GM21528 (cell line): ENCODE data around the gene SARNP.

ENCODE experiments used
- ATAC-seq: cut with Tn5 transposase; IDR thresholded peaks from one replicate; pipeline ENCODE4 v1.9.1; 2021; ENCODE audit warnings: mild to moderate bottlenecking, moderate library complexity; ENCODE audit not compliant: unreplicated experiment, low FRiP score

The SARNP gene

DNA sequence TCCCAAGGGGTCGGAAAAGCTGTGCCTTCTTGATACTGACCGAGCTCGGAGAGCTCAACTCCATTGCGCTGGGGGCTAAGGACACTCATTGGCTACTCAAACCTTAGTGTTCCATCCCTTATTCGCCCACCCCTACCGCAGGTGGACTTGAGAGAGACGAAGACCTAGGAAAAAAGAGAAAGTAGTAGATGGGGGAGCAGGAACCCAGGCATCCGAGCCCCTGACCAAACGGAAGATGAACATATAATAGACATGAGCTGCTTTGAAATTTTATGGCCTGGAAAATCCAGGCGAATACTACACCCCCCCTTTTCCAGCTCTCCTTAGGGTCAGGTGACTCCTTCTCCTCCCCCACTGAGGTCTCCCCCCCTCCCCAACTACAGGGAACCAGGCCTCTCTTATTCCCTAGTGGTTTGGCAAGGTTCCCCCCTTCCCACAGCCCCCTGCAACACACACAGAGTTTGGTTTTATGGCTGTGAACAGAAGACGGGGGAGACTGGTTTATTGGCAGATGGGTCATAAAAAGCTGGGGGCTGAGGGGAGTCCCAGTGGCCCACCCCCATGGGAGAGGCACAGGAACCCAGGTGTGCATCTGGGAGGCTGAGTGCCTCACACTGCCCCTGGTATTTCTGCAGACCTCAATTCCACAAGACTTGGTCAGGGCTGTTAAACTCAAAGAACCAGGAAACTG lies 73.0 kb downstream of the SARNP start:
- ATAC-seq, result no peak

DNA sequence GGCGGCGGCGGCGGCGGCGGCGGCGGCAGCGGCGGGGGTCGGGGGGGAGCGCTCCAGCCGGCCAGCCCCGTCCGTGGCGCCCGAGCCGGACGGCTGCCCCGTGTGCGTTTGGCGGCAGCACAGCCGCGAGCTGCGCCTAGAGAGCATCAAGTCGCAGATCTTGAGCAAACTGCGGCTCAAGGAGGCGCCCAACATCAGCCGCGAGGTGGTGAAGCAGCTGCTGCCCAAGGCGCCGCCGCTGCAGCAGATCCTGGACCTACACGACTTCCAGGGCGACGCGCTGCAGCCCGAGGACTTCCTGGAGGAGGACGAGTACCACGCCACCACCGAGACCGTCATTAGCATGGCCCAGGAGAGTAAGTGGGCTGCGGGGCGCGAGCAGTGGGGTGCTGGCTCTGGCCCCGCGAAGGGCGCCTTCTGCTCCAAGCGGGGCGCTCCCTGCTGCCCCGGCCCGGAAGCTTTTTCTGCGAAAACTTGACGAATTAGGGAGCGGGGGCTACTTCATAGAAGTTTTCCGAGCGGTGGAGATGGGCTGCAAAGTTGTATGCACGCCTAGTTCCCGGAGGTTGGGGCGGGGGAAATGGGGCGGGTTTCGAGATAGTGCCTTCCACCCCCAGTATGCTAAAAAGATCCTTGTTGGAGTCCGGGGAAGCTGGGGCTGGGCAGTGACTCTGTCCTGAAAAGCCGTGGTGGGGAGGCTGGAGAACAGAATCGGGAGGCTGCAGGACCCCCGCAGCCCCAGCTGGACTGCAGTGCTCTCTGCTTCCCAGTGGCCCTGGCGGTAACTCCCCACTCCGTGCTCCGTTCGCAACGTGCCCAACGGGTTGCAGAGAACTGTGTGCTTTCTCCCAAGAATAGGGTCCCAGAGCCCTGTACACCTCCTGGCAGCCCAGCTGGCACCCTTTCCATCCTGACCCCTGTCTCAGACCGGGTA lies 73.9 kb downstream of the SARNP start:
- ATAC-seq, result no peak

DNA sequence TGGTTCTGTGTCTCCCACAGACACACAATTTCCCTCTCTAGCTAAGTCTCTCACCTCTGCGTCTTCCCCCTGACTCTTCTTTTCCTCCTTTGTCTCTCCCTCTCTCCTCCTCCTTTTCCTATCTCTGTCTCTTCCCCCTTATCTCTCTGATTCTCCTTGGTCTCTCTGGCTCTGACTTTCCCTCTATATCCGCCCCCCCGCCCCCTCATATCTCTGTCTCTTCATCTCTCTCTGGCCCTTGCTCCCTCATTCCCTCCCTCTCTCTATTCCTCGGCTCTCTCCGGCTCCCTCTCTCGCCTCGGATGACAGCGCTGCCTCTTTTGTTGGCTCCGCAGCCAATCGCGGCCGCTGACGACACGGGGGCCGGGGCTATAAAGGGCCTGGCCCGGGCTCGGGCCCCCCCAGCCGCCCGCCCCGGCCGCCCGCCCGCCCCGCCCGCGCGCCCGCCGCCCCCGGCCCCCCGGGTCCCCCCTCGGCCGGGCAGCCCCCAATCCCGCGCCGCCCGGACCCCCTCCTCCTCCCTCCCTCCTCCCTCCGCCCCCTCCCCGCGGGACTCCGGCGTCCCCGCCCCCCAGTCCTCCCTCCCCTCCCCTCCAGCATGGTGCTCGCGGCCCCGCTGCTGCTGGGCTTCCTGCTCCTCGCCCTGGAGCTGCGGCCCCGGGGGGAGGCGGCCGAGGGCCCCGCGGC lies 74.7 kb downstream of the SARNP start, which contains the start of gene GDF11:
Gene GDF11 (plus strand): TSS at position 404 of the 687 bp plus-strand sequence. CDS start 195 bp downstream, at position 599.
- no peak for ATAC-seq

DNA sequence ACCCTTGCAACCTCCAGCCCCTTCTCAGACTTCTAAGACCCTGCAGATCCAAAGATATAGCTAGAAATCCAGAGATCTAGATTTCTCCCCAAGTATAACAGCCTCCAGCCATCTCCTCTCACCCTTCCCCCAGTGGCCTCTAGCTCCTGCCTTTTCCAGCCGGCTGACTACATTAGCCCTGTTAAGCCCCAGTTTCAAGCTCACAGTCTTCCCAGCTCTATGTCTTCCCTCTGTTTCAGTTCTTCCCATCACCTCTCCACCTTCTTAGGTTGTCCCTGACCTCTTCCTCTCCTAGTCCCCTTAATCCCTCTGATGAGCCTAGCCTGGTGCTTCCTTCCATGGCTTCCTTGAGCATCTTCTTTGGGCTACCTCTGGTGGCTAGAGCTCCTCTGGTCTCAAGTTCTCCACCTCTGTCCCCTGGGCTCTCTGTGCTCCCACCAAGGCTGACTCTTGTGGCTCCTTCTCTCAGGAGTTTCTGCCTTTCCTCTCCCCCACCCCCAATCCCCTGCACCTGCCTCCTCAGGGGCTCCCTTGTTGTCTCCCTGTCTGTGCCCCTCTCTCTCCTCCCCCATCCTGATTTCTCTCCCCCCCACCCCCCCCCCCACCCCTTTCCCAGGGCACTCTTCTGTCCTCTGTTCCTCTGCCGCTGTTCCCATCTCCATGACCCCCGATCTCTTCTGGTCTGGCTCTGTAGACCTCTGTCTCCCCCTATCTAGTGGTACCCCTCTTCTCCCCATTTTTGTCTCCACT lies 75.4 kb downstream of the SARNP start:
- ATAC-seq, result no peak

DNA sequence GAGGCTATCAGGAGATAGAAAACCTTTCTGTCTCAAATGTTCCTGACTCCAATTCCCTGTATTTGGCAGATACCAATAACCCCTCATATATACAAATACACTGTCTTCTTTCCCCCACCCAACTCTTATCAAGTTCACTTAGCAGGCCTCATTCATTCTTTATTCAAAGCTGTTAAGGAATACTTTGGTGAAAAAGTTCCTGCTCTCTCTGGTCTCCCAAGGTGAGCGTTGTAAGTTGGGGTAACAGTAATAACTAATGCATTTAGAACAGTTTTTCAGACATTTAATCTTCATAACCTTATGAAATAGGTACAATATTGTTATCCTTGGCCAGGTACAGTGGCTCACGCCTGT lies 78.5 kb downstream of the SARNP start:
- no peak for ATAC-seq

DNA sequence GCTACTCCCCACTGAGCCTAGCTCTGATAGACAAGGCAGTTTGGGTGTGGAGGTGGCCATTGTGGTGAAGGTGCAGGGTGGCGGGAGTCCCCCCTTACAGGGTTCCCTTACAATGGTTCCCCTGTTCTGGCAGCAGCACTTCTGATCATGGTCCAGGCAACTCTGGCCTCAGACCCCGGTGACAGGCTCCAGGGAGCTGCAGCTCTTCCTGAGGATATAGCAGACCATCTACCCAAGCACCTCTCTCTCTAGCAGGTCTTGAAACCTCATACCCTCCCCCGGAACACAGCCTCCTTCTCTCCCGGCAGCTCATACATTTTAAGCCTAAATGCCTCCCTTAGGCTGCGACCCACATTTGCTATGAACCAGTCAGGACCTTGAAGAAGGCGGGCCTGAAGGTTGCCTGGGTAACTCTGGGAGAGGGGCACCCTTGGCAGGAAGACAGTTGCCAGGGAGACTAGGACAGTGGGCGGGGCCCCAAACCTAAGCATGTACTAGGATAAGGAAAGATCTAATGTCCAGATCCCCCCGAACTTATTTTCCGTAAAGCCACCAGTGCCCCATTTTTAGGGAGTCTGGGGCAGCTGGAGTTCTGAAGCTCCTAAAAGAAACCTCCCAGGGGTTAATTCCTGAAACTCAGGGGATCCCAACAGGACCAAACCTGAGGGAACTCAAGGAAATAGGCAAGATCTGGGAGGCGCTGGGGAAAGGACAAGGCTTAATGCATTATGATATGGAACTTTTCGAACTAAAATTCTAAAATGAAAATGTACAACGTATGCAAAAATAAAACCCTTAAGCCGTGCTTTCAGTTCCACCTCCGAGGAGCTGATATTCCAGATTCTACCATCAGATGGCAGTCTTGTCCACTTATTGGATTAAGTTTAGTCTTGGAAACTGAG lies 79.2 kb downstream of the SARNP start:
- ATAC-seq, result peak; percentile 92

DNA sequence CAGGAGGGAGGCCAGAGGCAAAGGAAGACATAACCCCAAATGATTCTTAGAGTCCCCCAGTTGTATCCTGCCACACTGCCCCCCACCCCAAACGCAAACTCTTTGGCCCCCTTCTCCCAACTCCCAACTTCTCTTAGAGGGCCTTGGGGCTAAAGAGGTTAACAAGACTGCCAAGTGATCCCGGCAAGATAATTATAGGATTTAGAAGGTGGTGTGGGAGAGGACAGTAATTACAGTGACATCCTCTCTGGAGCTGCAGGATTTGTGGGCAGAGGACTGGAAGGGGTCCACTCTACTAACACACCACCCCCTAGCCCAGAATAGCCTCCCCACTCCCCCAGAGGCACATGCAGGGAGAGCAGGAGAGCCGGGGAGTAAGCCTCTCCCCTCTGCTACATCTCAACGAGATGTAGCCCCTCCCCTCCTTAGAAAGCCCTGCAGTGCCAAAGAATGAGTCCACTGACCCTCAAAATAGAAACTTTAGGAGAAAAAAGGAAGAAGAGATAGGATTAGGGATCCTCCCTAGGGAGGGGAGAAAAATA lies 79.9 kb downstream of the SARNP start:
- no peak for ATAC-seq

DNA sequence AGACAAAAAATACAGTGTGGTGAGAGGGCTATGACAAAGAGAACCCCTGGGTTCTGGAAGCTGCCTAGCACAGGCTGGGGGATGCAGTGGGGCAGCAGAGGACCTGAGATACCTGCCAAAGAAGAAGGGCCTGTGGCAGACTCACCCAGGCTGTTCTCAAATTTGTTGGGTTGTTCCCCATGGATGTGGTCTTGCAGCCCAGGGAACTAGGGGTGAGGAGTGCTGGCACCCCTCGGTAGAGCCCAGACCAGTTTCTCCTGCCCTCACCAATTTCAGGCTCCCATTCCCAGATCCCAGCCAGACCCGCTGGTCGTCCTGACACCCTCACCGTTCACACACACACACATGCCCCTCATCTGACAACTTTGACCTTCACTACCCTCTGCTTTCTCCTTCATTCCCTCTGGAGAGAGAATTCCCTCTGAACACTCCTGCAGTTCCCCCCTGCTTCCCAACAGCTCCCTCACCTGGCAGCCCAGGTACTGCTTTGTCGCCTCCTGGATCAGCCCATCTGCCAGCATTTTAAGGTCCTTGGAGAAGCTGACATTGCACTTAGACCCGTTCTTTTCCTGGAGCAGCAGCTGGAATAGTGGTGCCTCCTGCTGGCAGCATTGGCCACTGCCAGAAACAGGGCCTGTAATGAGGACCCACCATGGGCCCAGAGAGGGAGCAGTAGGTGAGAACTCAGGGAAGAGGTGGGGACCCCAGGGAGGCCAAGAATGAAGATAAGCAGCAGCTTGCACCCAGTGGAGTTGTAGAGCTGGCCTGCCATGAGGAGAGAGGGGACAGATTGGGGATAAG lies 80.5 kb downstream of the SARNP start:
- ATAC-seq, result no peak

DNA sequence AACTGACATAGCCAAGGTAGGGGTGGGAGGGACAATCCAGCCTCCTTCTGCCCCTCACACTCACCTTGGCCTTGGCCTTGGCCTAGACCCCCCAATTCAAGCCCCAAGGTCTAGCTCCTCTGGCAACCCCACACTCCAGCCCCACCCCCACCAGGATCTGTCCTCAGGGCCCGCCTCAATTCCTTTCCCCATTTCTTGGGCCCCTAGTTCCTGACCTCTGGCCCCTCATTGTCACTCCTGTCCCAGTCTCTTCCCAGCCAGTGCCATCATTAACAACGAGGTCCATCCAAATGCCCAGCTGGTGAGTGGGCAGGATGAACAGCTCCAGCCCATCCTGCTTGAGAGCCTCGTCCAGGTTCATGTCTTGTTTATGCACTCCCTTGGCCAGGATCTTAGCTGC lies 81.4 kb downstream of the SARNP start:
- ATAC-seq, result no peak

DNA sequence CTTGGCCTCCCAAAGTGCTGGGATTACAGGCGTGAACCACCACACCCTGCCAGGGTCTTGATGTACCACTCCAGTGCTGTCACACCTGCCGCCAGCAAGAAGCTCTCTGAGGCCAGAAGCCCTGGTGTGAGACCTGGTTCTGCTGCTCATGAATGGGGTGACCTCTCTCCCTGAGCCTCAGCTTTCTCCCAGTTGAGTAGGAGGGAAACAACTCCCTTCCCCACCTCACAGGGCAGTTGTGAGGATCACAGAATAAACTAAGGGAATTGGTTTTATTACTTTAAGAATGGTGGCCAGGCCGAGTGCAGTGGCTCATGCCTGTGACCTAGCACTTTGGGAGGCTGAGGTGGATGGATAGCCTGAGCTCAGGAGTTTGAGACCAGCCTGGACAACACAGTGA lies 82.9 kb downstream of the SARNP start:
- no peak for ATAC-seq

DNA sequence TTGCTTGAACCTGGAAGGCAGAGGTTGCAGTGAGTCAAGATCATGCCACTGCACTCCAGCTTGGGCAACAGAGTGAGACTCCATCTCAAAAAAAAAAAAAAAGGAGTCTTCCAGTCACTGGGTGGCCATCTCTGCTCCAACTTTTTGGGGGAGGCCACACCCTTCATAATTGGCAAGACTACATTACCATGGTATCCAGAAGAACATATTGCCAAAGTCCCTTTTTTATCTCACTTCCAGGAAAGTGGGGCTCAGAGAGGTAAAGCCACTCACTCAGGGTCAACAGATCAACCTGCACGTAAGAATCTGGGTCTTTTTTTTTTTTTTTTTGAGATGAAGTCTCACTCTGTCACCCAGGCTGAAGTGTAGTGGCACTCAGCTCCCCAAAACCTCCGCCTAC lies 83.7 kb downstream of the SARNP start:
- ATAC-seq, result no peak

DNA sequence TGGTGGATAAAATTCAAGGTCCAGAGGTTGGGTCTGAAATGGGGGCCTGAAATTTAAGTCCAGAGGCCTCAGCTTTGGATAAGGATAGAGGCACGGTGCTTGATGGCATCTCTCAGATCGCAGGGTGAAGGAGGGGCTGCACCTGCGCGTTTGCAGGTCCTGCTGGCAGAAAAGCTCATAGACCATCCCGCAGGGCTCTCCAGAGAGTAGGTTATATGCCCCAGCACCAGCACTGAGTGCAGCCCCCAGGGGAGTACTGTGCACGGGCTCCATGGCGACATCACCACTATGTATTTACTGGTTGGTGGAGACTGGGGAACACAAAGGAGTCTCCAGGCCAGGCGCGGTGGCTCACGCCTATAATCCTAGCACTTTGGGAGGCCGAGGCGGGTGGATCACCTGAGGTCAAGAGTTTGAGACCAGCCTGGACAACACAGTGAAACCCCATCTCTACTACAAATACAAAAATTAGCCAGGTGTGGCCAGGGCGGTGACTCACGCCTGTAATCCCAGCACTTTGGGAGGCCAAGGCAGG lies 84.4 kb downstream of the SARNP start:
- ATAC-seq, result no peak

DNA sequence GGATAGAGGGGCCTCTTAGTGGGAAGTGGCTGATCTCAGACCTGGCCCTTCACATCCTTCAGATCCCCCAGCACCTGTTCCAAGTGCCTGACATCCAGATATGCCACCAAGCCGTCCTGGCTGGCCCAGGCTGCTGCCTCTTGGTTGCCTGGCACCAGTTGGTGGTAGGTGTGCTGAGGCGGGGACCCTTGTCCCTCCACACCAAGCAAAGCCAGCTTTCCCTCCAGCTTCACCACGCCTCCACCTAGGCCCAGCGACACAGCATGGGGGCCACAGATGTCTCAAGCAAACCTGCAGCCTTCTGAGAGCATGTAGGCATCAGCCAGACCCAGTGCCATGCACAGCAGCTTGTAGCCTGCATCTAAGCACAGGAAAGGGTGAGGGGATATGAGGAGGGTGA lies 85.2 kb downstream of the SARNP start:
- ATAC-seq, result no peak

DNA sequence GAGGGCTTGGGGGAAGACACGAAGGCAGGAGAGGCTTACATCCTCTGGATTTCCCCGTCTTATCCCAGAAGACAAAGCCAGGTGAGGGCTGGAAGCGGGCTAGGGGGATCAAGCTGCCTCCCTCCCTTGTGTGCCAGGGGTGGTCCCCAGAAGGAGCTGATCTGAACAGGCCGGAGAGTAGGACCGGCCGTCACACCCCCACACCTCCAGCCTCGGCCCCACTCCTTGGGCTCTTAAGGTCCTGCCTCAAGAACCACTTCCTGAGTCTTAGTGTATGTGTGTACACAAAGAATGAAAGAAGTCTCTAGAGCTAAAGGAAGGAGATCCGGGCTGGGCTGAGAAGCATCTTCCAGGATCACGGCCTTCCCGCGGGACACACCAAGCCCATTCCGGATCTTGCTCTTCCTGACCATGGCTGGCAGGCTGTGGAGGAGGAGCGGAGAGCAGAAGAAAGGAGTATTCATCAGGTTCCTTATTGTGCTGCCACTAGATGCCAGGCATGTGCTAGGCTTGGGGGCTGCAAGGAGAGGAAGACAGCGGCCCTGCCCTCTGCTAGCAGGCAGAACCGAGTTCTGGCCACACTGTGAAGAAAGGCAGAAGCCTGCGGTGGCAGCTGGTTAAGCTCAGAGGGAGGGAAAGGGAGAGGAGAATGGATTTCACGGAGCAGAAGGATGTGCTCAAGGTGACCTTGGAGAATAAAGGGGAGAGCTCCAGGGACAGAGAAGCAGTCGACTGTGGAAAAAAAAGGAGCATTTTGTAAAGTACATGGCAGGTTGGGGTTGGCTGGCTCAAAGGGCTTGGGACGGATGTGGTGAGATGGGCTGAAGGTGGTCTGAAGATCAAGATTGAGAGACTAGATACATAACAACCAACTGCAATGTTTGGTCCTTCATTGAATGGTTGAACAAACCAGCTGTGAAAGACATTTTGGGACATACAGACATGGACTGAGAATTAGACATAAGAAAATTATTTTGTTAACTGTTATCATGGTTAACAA lies 87.4 kb downstream of the SARNP start:
- ATAC-seq, result peak; percentile 53

DNA sequence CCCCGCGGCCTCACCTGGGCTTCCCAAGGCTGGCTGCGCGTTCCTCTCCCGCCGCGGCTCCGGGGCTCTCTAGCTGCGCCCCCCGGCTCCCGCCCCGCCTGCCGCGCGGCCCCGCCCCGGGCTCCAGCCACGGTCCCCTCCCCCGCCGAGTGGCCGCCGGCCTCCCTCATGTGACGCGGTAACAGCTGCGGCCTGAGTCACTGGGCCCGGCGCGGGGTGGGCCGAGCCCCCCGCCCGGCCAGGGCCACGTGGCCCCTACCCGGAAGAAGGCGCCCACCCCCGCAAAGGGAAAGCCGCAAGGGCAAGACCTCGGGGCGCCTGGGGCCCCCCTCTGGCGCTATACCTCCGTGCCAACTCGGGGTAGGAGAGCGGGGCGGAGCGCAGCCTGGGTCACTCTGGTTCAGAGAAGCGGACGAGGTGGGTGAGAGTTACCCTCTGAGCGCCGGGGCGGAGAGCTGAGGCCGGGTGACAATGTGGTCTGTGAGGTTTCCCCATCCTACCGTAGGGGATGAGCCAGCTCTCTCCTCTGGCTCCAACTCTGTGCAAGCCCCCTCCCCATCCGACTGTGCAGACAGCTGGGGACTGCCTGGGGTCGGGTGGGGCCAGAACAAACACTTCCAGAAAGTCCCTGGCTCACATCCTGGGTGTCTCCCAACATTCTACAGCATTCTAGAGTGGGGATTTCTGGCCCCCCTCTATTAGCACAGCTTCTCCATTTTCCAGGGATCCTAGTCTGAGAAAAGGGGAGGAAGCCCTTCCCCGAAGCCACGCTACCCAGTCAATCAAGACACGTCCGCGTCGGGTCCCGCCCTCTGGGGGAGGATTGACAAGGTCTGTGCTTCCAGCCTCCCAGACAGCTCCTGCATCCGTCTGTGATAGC lies 88.3 kb downstream of the SARNP start, which contains the start of gene CD63:
Gene CD63 (minus strand): TSS at position 71 of the 880 bp plus-strand sequence. CDS start 668 bp downstream, outside the sequence.
- peak; percentile 72 for ATAC-seq
